EH (cell line): ENCODE data around the gene FOXI1.

Experiments used
- DNase-seq: peaks from one replicate; pipeline ENCODE4 v3.0.0-alpha.2; 2015; ENCODE audit warnings: low read depth

FOXI1 gene

DNA sequence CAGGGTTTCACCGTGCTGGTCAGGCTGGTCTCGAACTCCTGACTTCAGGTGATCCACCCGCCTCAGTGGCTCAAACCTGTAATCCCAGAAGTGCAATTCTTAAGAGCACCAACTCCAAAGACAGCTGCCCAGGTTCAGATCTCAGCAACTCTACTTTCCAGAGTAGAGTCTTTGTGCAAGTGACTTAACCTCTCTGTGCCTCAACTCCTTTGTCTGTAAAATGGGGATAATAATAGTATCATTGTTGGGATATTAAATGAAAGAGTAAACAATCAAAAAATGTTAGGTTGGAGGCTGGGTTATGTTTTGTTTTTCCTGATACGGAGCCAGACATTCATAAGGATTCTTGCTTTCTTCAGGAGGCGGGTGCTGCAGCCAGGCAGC is 45.0 kb downstream of the FOXI1 start:
- no peak for DNase-seq

DNA sequence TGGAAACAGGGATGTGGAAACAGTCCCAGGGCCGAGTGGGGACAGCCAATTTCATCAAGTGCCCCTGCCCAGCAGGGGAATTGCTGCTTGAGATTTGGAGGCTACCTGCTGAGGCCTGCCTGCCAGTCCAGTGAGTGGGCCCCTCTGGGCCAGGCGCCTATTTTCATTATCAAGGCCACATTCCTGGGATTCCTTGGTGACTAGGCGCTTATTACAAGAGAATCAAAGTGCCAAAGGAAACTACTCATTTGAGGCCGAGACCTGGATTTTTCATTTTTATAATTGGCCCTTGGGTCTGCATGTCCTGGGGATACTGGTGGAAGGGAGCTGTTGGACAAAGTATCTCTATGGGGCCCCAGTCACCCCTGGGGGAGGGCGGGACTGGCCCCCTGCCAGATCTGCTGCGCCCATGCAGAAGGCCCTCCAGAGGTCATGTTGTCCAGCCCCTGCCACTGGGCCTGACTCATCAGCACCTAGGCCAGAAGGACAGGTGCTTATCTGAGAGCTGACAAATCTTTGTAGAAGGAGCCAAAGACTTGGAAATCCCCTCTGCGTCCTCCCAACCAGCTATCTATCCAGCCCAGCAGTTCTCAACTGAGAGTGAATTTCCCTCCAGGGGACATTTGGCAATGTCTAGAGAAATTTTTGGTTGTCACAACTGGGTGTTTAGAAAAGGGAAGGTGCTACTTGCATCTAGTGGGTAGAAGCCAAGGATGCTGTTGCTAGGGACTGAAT is 45.6 kb downstream of the FOXI1 start:
- peak; percentile 81 for DNase-seq

DNA sequence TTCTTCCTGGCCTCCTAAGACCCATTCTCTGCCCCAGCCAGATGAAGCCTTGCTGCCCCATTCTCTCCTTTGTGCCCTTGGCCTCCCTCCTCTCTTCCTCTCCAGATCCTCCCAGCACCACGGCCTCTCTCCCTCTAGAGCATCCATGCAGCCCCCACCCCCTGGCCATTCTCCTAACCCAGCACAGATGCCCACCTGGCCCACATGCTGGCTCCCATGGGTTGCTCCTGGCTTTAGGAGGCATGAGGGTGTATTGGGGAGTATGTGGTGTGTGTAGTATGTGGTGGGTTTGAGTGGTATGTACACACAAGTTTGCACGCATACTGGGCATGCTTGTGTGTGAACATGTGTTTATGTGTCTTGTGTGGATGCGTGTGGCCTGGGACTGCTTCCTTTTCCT is 47.1 kb downstream of the FOXI1 start:
- no peak for DNase-seq

DNA sequence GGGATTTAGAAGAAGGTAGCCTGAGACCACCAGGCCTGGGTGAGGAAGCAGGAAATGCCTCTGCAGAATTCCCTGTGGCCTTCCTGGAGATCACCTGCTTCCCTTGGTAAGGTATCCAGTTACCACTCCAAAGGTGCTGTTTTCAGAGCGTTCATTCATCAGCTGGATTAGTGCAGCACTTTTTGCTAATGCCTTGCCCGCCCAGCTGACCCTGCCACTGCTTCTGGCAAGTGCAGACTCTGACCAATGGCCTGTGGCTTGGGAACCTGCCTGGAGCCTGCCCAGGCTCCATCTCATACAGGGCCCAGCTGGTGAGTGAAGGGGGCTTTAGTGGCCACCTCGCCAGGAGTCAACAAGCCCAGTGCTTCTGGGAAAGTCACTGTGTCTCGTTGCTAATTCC is 48.6 kb downstream of the FOXI1 start:
- no peak for DNase-seq

DNA sequence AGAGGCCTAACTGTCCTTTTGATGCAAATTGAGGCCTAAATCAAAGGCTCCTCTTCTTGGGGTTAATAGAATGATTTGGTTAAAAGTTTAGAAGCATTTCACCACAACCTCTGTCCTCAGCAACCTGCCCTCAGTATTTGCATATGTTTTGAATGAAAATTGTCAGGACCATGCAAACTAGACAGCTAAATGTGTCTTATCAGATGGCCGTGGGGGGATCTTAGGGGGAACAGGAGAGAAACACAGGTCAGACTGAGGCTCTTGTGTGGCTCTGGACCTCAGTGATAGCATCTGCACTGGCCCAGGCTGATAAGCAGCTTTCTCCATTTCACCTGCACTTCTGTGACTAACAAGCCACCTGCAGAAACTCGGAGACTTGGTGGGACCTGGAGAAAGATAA is 49.0 kb downstream of the FOXI1 start:
- no peak for DNase-seq

DNA sequence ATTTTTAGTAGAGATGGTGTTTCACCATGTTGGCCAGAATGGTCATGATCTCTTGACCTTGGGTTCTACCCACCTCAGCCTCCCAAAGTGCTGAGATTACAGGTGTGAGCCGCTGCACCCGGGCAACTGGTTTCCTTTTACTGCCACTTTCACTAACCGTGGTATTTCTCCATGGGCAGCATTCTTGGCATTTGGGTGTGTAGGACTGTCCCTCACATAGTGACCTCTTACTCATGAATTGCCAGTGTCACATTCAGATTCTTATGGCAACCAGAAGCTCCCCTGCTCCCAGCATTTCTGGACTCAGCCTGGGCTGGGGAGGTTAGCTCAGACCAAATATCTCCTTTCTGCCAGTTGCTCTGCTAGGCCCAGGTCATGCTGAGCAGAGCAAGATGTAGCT is 50.1 kb downstream of the FOXI1 start:
- DNase-seq, result no peak

DNA sequence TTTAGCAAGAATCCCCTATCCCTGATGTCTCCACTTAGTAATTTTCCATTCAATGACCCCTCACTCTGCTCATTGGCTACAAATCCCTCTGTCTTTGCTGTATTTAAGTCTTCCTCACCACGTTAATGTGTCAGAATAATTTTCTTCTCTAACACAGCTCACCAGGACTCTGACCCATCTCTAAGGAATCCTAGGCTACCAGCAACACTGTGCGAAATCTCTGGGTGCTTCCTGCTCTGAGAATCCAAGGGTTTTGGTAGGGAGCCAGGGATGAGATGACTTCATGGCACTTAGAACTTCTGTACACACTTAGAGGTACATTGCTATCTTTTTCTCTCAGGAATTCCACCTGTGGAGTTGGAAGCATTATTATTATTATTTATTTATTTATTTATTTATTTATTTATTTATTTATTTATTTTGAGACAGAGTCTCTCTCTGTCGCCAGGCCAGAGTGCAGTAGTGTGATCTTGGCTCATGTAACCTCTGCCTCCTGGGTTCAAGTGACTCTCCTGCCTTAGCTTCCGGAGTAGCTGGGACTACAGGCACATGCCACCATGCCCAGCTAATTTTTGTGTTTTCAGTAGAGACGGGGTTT is 53.5 kb downstream of the FOXI1 start:
- peak; percentile 89 for DNase-seq
